B cell (primary cell): ENCODE measurements around the gene SSBP3. TPM values are rescaled to one million over a fixed set of nuclear protein-coding genes. Genes with fewer than 3 reads are reported as not detected.

Experiments used
- ATAC-seq: fragments of 200-7000 bp; cut with Tn5 transposase; one replicate; pipeline ENCODE4 v1.10.0; 2021; ENCODE audit warnings: low read depth, mild to moderate bottlenecking, moderate number of reproducible peaks, moderate library complexity
- CTCF ChIA-PET: fragments of 350-600 bp; sonication (Branson Sonifier 250); formaldehyde crosslinking; loops from one replicate; lab custom pipeline; 2021; ENCODE audit warnings: antibody characterized with exemption, inconsistent platforms; lab: Charles Lee
- POLR2A ChIA-PET: fragments of 350-600 bp; sonication (Branson Sonifier 250); formaldehyde crosslinking; loops from one replicate; lab custom pipeline; 2021; ENCODE audit warnings: antibody characterized with exemption; lab: Charles Lee
- DNase-seq: peaks from one replicate; pipeline ENCODE4 v3.0.0; 2013
- H2AFZ ChIP-seq: 2 replicates; pipeline ENCODE4 v1.6.1; 2012; ENCODE audit warnings: mild to moderate bottlenecking, low read depth, low read length; ENCODE audit not compliant: insufficient read depth, poor library complexity, severe bottlenecking
- H3K27ac ChIP-seq, 2 donors: 1 replicate in 1 of 2; 2 replicates in 1 of 2; pipeline ENCODE4 v1.5.1; 2012 to 2013; ENCODE audit warnings: low read length in 2 of 2, mild to moderate bottlenecking in 2 of 2, moderate library complexity in 1 of 2
- H3K27me3 ChIP-seq, 4 experiments: fragments of 200-600 bp in 1 of 4; sonication (generic) in 1 of 4; replicated peaks in 1 of 4; 1 replicate in 2 of 4; 2 replicates in 2 of 4; pipeline versions ENCODE4 v1.6.1 to v1.7.0; 2013 to 2016; ENCODE audit warnings: low read length in 3 of 4, mild to moderate bottlenecking in 2 of 4, mixed read lengths in 1 of 4, moderate library complexity in 1 of 4; ENCODE audit not compliant: insufficient read depth in 4 of 4, control insufficient read depth in 3 of 4; ENCODE audit errors: control extremely low read depth in 1 of 4
- H3K36me3 ChIP-seq, 2 experiments: replicated peaks in 1 of 2; 1 replicate in 1 of 2; 2 replicates in 1 of 2; pipeline versions ENCODE4 v1.6.1 to v1.7.1; 2013; ENCODE audit warnings: low read length in 1 of 2; ENCODE audit not compliant: insufficient read depth in 2 of 2, control insufficient read depth in 1 of 2; ENCODE audit errors: control extremely low read depth in 1 of 2, extremely low read depth in 1 of 2
- H3K4me1 ChIP-seq, 2 donors: fragments of 200-600 bp in 1 of 2; sonication (generic) in 1 of 2; 1 replicate in 1 of 2; 2 replicates in 1 of 2; pipeline versions ENCODE4 v1.5.1 to v1.6.1; 2013 to 2017; ENCODE audit warnings: low read length in 2 of 2; ENCODE audit not compliant: control insufficient read depth in 2 of 2, insufficient read depth in 2 of 2
- H3K4me2 ChIP-seq: replicated peaks from 2 replicates; pipeline ENCODE3; 2012; ENCODE audit warnings: mild to moderate bottlenecking, low read depth, low read length; ENCODE audit not compliant: poor library complexity, severe bottlenecking
- H3K4me3 ChIP-seq, 5 experiments: fragments of 200-600 bp in 1 of 5; sonication (generic) in 1 of 5; 1 replicate in 3 of 5; 2 replicates in 2 of 5; pipeline versions ENCODE4 v1.5.1 to v1.7.0; 2011 to 2016; ENCODE audit warnings: low read length in 4 of 5, mild to moderate bottlenecking in 4 of 5, low read depth in 2 of 5, control low read depth in 1 of 5, moderate library complexity in 1 of 5; ENCODE audit not compliant: insufficient read depth in 1 of 5; ENCODE audit errors: control extremely low read depth in 1 of 5, extremely low read depth in 1 of 5
- H3K79me2 ChIP-seq: fragments of 200-600 bp; sonication (generic); one replicate; pipeline ENCODE4 v1.6.0; 2016; ENCODE audit warnings: low read length; ENCODE audit not compliant: control insufficient read depth, insufficient read depth
- H3K9ac ChIP-seq: fragments of 200-600 bp; sonication (generic); 2 replicates; pipeline ENCODE4 v1.6.1; 2017; ENCODE audit warnings: mild to moderate bottlenecking, low read length, moderate library complexity
- H3K9me3 ChIP-seq, 3 donors: one replicate each; pipeline versions ENCODE4 v1.6.1 to v1.7.1; 2013; ENCODE audit warnings: low read length in 2 of 3; ENCODE audit not compliant: control insufficient read depth in 2 of 3, insufficient read depth in 1 of 3; ENCODE audit errors: control extremely low read depth in 1 of 3
- H4K20me1 ChIP-seq: 2 replicates; pipeline ENCODE4 v1.6.0; 2012; ENCODE audit warnings: mild to moderate bottlenecking, low read length; ENCODE audit not compliant: insufficient read depth, control insufficient read depth, poor library complexity, severe bottlenecking
- H3K27ac Mint-ChIP-seq: one replicate; pipeline ENCODE4 v1.8.0; 2021; ENCODE audit warnings: mixed read lengths
- H3K27me3 Mint-ChIP-seq: one replicate; pipeline ENCODE4 v1.8.0; 2021; ENCODE audit warnings: mixed read lengths
- H3K4me1 Mint-ChIP-seq: one replicate; pipeline ENCODE4 v1.8.0; 2021; ENCODE audit warnings: mixed read lengths
- H3K4me3 Mint-ChIP-seq: one replicate; pipeline ENCODE4 v1.8.0; 2021; ENCODE audit warnings: mixed read lengths
- H3K9me3 Mint-ChIP-seq: one replicate; pipeline ENCODE4 v1.8.0; 2022; ENCODE audit warnings: mixed read lengths; ENCODE audit not compliant: insufficient read depth
- CTCF ChIP-seq: fragments of 200-600 bp; IDR thresholded peaks from one replicate; pipeline ENCODE4 v1.8.0; 2022; ENCODE audit warnings: antibody characterized with exemption, mild to moderate bottlenecking
- EZH2 ChIP-seq: IDR thresholded peaks from 2 replicates; pipeline ENCODE4 v1.6.1; 2012; ENCODE audit warnings: borderline replicate concordance, low read depth, mild to moderate bottlenecking, moderate library complexity, low read length; ENCODE audit not compliant: insufficient read depth, poor library complexity, severe bottlenecking
- WGBS: methylation state at CpG from one replicate; pipeline ENCODE4 v1.1.5; 2013; ENCODE audit warnings: missing lambda C conversion rate; ENCODE audit not compliant: insufficient coverage; 5-methylcytosine and 5-hydroxymethylcytosine counted together
- intact Hi-C: fragments of 100-400 bp; cut with micrococcal nuclease; formaldehyde crosslinking; loops from one replicate; pipeline ENCODE4 v1.10.0; 2022
- polyA plus RNA-seq: library from polyadenylated mRNA; depleted of rRNA; stranded (reverse); fragments of >200 nt; gene quantifications from 2 replicates; pipeline ENCODE4 v1.2.3, GENCODE V29; 2012
- total RNA-seq, 2 donors: library from RNA; stranded (reverse); fragments of 120-200 nt in 1 of 2; gene quantifications; 1 replicate in 1 of 2; 2 replicates in 1 of 2; pipeline versions ENCODE4 v1.2.3 to v1.2.4, GENCODE V29; 2013 to 2022

The SSBP3 gene
- total and polyA plus RNA-seq, 2 donors (not counting 1 experiment from before 2014, with no cell fraction given) = 16.9 to 30.7 TPM

- no peak overlapping the region for H3K27ac ChIP-seq
- peaks cover 15% of the 10 kb centered on the region for H4K20me1 ChIP-seq
- peaks cover 11 to 12% of the 10 kb centered on the region in 2 donors for H3K4me1 ChIP-seq
- H3K9me3 ChIP-seq = no peaks in the 10 kb centered on the region
- H3K27me3 ChIP-seq = no peaks in the 10 kb centered on the region
- 100% methylated on average over 3 of the region's 4 CpGs for WGBS
- TF ChIP-seq EZH2 (no peak), CTCF (no peak)
- Mint-ChIP-seq H3K27me3 (no peaks in the 10 kb centered on the region), H3K9me3 (no peaks in the 10 kb centered on the region), H3K4me1 (peaks cover 19% of the 10 kb centered on the region), H3K4me3 (no peak overlapping the region), H3K27ac (no peak overlapping the region)
- H3K79me2 ChIP-seq = peaks cover 6% of the 10 kb centered on the region
- ChIA-PET CTCF (interaction anchor here (1.1 kb wide), 1 partner anchor 90 kb away, joined by 4 read pairs; no protein-coding TSS in a partner anchor), POLR2A (no interaction called here)
- no peak overlapping the region for H3K9ac ChIP-seq
- intact Hi-C loops = loop anchor here (10.0 kb wide), 1 partner anchor 815 kb away; the partner anchor contains the start of gene USP24
- H3K36me3 ChIP-seq = peaks cover 1 to 36% of the 10 kb centered on the region in 2 experiments
- H3K4me3 ChIP-seq = no peak overlapping the region
- H3K4me2 ChIP-seq = no peak overlapping the region
- ATAC-seq = no peak
- no peak for DNase-seq
- H2AFZ ChIP-seq = no peak overlapping the region
Measured at GRCh38 chr1:54399765-54400164, 6.4 kb downstream of the SSBP3 start.

GRCh38 chr1:54398963-54399528 is 7.1 kb downstream of the SSBP3 start:
- Histone ChIP-seq H3K9ac (no peak overlapping the region), H3K9me3 (no peaks in the 10 kb centered on the region), H3K4me3 (no peak overlapping the region), H3K27me3 (no peaks in the 10 kb centered on the region), H3K36me3 (peaks cover 1 to 36% of the 10 kb centered on the region in 2 experiments), H3K4me1 (peaks cover 4% of the 10 kb centered on the region in 2 donors), H4K20me1 (peaks cover 7% of the 10 kb centered on the region), H2AFZ (no peak overlapping the region), H3K4me2 (no peak overlapping the region), H3K27ac (no peak overlapping the region), H3K79me2 (peaks cover 4% of the 10 kb centered on the region)
- Mint-ChIP-seq H3K9me3 (no peaks in the 10 kb centered on the region), H3K4me1 (peaks cover 12% of the 10 kb centered on the region), H3K27me3 (no peaks in the 10 kb centered on the region), H3K4me3 (no peak overlapping the region), H3K27ac (no peak overlapping the region)
- DNase-seq = no peak
- intact Hi-C loops = no loop called here
- ATAC-seq = no peak
- ChIA-PET POLR2A (no interaction called here), CTCF (interaction anchor here (1.1 kb wide), 1 partner anchor 90 kb away, joined by 4 read pairs; no protein-coding TSS in a partner anchor)
- TF ChIP-seq CTCF (no peak), EZH2 (no peak)
- whole genome bisulfite sequencing = 86% methylated on average over 3 of the region's 9 CpGs
